Body of pancreas (tissue), 4 donors: Measurements from ENCODE around the gene TENM4. TPM values are rescaled to one million over a fixed set of nuclear protein-coding genes. Genes with fewer than 3 reads are reported as not detected.
"Not testable (repeated sequence)": the region's sequence is repeated elsewhere in the genome, so short reads cannot be mapped to it uniquely, and the experiment has no call there.

Experiments
- ATAC-seq: fragments of 150-250 bp; one replicate; pipeline ENCODE4 v1.9.1; 2016
- DNase-seq, 4 donors: peaks; one replicate each; pipeline ENCODE4 v3.0.0-alpha.2; 2019
- H3K27ac ChIP-seq, 4 donors: fragments of 200-600 bp; sonication (generic); 1 replicate in 3 of 4; 2 replicates in 1 of 4; pipeline versions ENCODE4 v1.5.1 to v1.6.1; 2016 to 2019; ENCODE audit warnings: mild to moderate bottlenecking in 1 of 4, mixed read lengths in 1 of 4, moderate library complexity in 1 of 4
- H3K27me3 ChIP-seq, 2 donors: fragments of 200-600 bp; sonication (generic); one replicate each; pipeline ENCODE4 v1.6.0; 2016; ENCODE audit warnings: mild to moderate bottlenecking in 1 of 2
- H3K36me3 ChIP-seq, 2 donors: fragments of 200-600 bp; sonication (generic); replicated peaks in 1 of 2; 2 replicates each; pipeline ENCODE4 v1.5.1; 2016; ENCODE audit warnings: low read depth in 2 of 2; ENCODE audit not compliant: insufficient read depth in 1 of 2
- H3K4me1 ChIP-seq: fragments of 200-600 bp; sonication (generic); one replicate; pipeline ENCODE4 v1.6.0; 2016
- H3K4me3 ChIP-seq, 2 donors: fragments of 200-600 bp; sonication (generic); 1 replicate in 1 of 2; 2 replicates in 1 of 2; pipeline ENCODE4 v1.5.1; 2016 to 2019
- H3K9me3 ChIP-seq, 3 donors: fragments of 200-600 bp; sonication (generic); 1 replicate in 2 of 3; 2 replicates in 1 of 3; pipeline ENCODE4 v1.5.1; 2016
- POLR2A ChIP-seq, 3 donors: fragments of 450-650 bp; IDR thresholded peaks; one replicate each; pipeline ENCODE4 v1.6.1; 2016; ENCODE audit warnings: antibody characterized with exemption in 3 of 3, mild to moderate bottlenecking in 2 of 3
- WGBS, 2 donors: methylation state at CpG; one replicate each; pipeline ENCODE4 v1.1.5; 2017; 5-methylcytosine and 5-hydroxymethylcytosine counted together
- intact Hi-C: fragments of 100-400 bp; cut with DNase I; formaldehyde crosslinking; loops from one replicate; pipeline ENCODE4 v1.15.1; 2023
- total RNA-seq, 2 donors: library from RNA; depleted of rRNA; stranded (reverse); fragments of >200 nt; gene quantifications; one replicate each; pipeline ENCODE4 v1.1.0, GENCODE V29; 2016
- TF ChIP-seq, protein P1 (sequence below), 7 experiments: fragments of 450-650 bp in 4 of 7; fragments of 200-600 bp in 3 of 7; sonication (generic) in 3 of 7; IDR thresholded peaks; one replicate each; pipeline ENCODE4 v1.5.1; 2016 to 2019; ENCODE audit warnings: antibody characterized with exemption in 7 of 7

The TENM4 gene
- total RNA-seq, 2 donors from 2014 or later, result 0.78 to 6.6 TPM

- Histone ChIP-seq H3K4me1 (peaks cover 6% of the 10 kb centered on the region), H3K27me3 (no peaks in the 10 kb centered on the region), H3K27ac (no peak overlapping the region), H3K4me3 (no peak overlapping the region), H3K9me3 (no peaks in the 10 kb centered on the region), H3K36me3 (no peaks in the 10 kb centered on the region)
- intact Hi-C loops, result no loop called here
- ATAC-seq (no peak), DNase-seq (no peak)
- TF ChIP-seq, protein P1, sequence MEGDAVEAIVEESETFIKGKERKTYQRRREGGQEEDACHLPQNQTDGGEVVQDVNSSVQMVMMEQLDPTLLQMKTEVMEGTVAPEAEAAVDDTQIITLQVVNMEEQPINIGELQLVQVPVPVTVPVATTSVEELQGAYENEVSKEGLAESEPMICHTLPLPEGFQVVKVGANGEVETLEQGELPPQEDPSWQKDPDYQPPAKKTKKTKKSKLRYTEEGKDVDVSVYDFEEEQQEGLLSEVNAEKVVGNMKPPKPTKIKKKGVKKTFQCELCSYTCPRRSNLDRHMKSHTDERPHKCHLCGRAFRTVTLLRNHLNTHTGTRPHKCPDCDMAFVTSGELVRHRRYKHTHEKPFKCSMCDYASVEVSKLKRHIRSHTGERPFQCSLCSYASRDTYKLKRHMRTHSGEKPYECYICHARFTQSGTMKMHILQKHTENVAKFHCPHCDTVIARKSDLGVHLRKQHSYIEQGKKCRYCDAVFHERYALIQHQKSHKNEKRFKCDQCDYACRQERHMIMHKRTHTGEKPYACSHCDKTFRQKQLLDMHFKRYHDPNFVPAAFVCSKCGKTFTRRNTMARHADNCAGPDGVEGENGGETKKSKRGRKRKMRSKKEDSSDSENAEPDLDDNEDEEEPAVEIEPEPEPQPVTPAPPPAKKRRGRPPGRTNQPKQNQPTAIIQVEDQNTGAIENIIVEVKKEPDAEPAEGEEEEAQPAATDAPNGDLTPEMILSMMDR (IDR thresholded peaks at IDR 0.05), result no peak
- no peak for TF ChIP-seq POLR2A (IDR thresholded peaks at IDR 0.05)
- 92 to 97% methylated on average over 14 to 24 of the region's 26 CpGs for WGBS, 2 donors
Observed at GRCh38 chr11:78638704-78639380, 802.0 kb downstream of the TENM4 start.

- intact Hi-C loops, H3K36me3 ChIP-seq, H3K27me3 ChIP-seq, DNase-seq, H3K4me1 ChIP-seq, ATAC-seq, H3K27ac ChIP-seq, H3K4me3 ChIP-seq, H3K9me3 ChIP-seq: not testable (repeated sequence)
- 82 to 89% methylated on average over 3 to 5 of the region's 5 CpGs for WGBS, 2 donors
Observed at GRCh38 chr11:78637527-78637926, 803.3 kb downstream of the TENM4 start.

GRCh38 chr11:78635814-78636506, 804.9 kb downstream of the TENM4 start:
- intact Hi-C loops, result no loop called here

GRCh38 chr11:78633516-78634310, 807.1 kb downstream of the TENM4 start:
- Histone ChIP-seq H3K27ac (no peak overlapping the region), H3K36me3 (no peaks in the 10 kb centered on the region), H3K9me3 (peaks cover 0 to 14% (median 0%) of the 10 kb centered on the region in 3 donors), H3K4me1 (peaks cover 6% of the 10 kb centered on the region), H3K27me3 (no peaks in the 10 kb centered on the region), H3K4me3 (no peak overlapping the region)
- DNase-seq (no peak), ATAC-seq (no peak)
- TF ChIP-seq, protein P1 (IDR thresholded peaks at IDR 0.05), result no peak
- no peak for TF ChIP-seq POLR2A (IDR thresholded peaks at IDR 0.05)
- intact Hi-C loops, result no loop called here
- whole genome bisulfite sequencing, 2 donors, result 79 to 82% methylated on average over 6 to 7 of the region's 7 CpGs

More at GRCh38 chr11:78635814-78636506, 804.9 kb downstream of the TENM4 start:
- Histone ChIP-seq H3K9me3 (no peaks in the 10 kb centered on the region), H3K27me3 (no peaks in the 10 kb centered on the region), H3K4me1 (peaks cover 6% of the 10 kb centered on the region), H3K36me3 (no peaks in the 10 kb centered on the region), H3K4me3 (no peak overlapping the region), H3K27ac (no peak overlapping the region)
- 96 to 100% methylated on average over 1 of the region's 1 CpG for WGBS, 2 donors
- ATAC-seq, result no peak
- no peak for DNase-seq
- no peak for TF ChIP-seq POLR2A (IDR thresholded peaks at IDR 0.05)
- TF ChIP-seq, protein P1 (IDR thresholded peaks at IDR 0.05), result no peak
